GM12891 (cell line): Measurements from ENCODE around the gene ERN1.
"Not testable (repeated sequence)": the region's sequence is repeated elsewhere in the genome, so short reads cannot be mapped to it uniquely, and the experiment has no call there.

Experiments used
- DNase-seq: peaks from one replicate; pipeline ENCODE4 v3.0.0; 2011; ENCODE audit warnings: low spot score; ENCODE audit not compliant: insufficient read length
- FAIRE-seq: peaks from 2 replicates; lab custom pipeline; 2011; peaks lifted over from hg19 to GRCh38; lab: Jason Lieb, UNC
- PAX5 ChIP-seq: IDR thresholded peaks from 2 replicates; pipeline ENCODE4 v1.6.1; 2011; ENCODE audit warnings: low read length, moderate library complexity, mild to moderate bottlenecking; ENCODE audit not compliant: insufficient read depth, severe bottlenecking
- POLR2A ChIP-seq: IDR thresholded peaks from 2 replicates; pipeline ENCODE4 v1.6.1; 2011; ENCODE audit warnings: low read depth, low read length, control low read depth
- POLR2AphosphoS5 ChIP-seq: IDR thresholded peaks from 2 replicates; pipeline ENCODE4 v1.6.1; 2011; ENCODE audit warnings: low read depth, low read length, control low read depth
- POU2F2 ChIP-seq: IDR thresholded peaks from 2 replicates; pipeline ENCODE4 v1.6.1; 2011; ENCODE audit warnings: low read depth, mild to moderate bottlenecking, control low read depth, low read length, moderate library complexity
- SPI1 ChIP-seq: IDR thresholded peaks from 2 replicates; pipeline ENCODE4 v1.6.1; 2011; ENCODE audit warnings: low read depth, low read length, control low read depth
- TAF1 ChIP-seq: IDR thresholded peaks from 2 replicates; pipeline ENCODE4 v1.6.1; 2011; ENCODE audit warnings: low read depth, low read length, control low read depth

Gene ERN1

GRCh38 chr17:64128787-64129514 lies 993 bp downstream of the ERN1 start:
- DNase-seq (no peak), FAIRE-seq (no peak)
- TF ChIP-seq TAF1 (no peak), SPI1 (no peak), PAX5 (no peak), POLR2AphosphoS5 (no peak), POU2F2 (no peak)

- TF ChIP-seq POLR2A (no peak), POU2F2 (no peak), TAF1 (no peak), POLR2AphosphoS5 (no peak), PAX5 (no peak), SPI1 (no peak)
- FAIRE-seq (no peak), DNase-seq (no peak)
Observed at GRCh38 chr17:64126918-64127317, 3.0 kb downstream of the ERN1 start.

- TF ChIP-seq SPI1 (no peak), TAF1 (no peak), POLR2A (no peak)
- FAIRE-seq, result no peak
- DNase-seq, result no peak
Observed at GRCh38 chr17:64125937-64126336, 4.0 kb downstream of the ERN1 start.

GRCh38 chr17:64124609-64125008 lies 5.3 kb downstream of the ERN1 start:
- FAIRE-seq (no peak), DNase-seq (no peak)
- TF ChIP-seq SPI1 (no peak), TAF1 (no peak), POLR2A (no peak), PAX5 (no peak)

GRCh38 chr17:64123114-64123513 lies 6.8 kb downstream of the ERN1 start:
- no peak for FAIRE-seq
- no peak for TF ChIP-seq POLR2A
- TF ChIP-seq SPI1, result peak; percentile 72

GRCh38 chr17:64120972-64121786 lies 8.8 kb downstream of the ERN1 start:
- peak; percentile 63 for FAIRE-seq
- DNase-seq, result not testable (repeated sequence)
- peak; percentile 69 for TF ChIP-seq SPI1

More at GRCh38 chr17:64123114-64123513, 6.8 kb downstream of the ERN1 start:
- DNase-seq, result no peak

- no peak for DNase-seq
- FAIRE-seq, result no peak
- TF ChIP-seq PAX5, result no peak
- TF ChIP-seq POU2F2, result no peak
- no peak for TF ChIP-seq POLR2A
- TF ChIP-seq POLR2AphosphoS5, result no peak
- no peak for TF ChIP-seq SPI1
- TF ChIP-seq TAF1, result no peak
Observed at GRCh38 chr17:64120159-64120810, 9.7 kb downstream of the ERN1 start.

GRCh38 chr17:64117981-64118979 lies 11.7 kb downstream of the ERN1 start:
- no peak for FAIRE-seq
- no peak for DNase-seq
- TF ChIP-seq POU2F2 (no peak), SPI1 (peak; percentile 20; the same call in 1 of the 2 replicates)

- FAIRE-seq, result no peak
- TF ChIP-seq POLR2AphosphoS5 (no peak), POU2F2 (no peak), TAF1 (no peak), SPI1 (no peak), PAX5 (no peak), POLR2A (no peak)
- DNase-seq, result no peak
Observed at GRCh38 chr17:64115822-64116534, 14.0 kb downstream of the ERN1 start.
